Activated CD4-positive, alpha-beta T cell treated with anti-CD3 and anti-CD28 coated beads, Interleukin-2, Interleukin-4, amounts not matched to agents 100 ng/mL and 50 ng/mL, durations not matched to agents 16 hours and 8 hours (primary cell): ENCODE results near the gene TK1.
A peak's percentile ranks its signal among the peaks of the same experiment; 100 is the strongest.
"Not testable (repeated sequence)": the region's sequence is repeated elsewhere in the genome, so short reads cannot be mapped to it uniquely, and the experiment has no call there.

Experiments
- DNase-seq: peaks from one replicate; pipeline ENCODE4 v3.0.0-alpha.2; 2020; ENCODE audit warnings: low spot score

Gene TK1

DNA sequence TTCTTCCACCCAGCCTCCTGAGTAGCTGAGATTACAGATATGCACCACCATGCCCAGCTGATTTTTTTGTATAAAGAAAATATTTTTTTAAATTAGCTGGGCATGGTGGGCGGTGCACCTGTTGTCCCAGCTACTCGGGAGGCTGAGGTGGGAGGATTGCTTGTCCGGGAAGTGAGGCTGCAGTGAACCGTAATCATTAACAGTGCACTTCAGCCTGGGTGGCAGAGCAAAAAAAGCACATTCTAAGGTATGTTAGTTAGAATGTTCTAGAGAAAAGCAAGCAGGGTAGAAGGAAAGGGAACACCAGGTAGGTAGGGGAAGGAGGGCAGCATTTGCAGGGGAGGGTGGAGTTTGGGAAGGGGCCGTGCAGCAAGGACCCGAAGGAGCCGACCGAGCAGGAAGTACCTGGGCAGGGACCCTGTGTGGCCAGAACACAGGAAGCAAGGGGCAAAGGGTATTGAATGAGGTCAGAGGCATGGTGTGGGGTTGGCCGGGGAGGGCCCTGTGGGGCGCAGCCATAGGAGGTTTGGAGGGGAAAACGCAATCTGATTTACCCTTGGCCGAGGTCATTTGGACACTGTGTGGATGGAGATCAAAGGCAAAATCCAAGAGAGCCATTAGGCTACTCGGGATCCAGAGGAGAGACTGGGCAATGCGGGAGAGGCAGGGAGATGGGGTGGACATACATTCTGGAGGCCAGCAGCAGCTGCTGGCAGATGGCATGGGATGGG, 38.4 kb downstream of the TK1 start:
- DNase-seq: no peak

DNA sequence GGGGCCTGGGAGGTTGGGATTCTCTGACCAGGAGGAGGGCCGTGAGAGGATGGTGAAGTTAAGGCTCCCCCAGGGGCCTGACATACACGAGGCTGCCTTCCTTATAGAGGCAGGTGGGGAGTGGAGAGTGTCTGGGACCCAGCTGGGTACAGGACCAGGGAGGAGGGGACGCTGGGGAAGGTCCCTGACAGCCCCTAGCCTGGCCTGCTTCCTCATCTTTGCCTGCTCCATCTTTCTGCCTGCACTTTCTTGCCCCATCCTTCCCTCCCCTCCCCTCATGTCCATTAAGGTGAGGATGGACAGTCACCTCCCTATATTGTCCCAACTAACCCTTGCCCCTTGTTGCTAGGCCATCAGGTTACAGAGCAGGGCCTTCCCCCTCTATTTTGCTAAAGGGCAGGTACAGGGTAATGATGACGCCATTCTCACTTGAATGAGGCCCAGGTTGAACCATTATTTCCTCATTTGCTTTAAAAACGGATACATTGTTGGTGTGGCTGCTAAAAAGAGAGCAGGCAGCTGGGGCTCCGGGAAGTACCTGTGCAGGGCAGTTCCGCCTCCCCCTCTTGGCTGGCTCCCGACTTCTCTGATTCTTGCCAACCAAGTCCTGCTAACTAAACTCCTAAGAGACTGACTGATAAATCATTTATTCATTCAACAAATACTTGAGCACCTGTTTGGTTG, 39.4 kb downstream of the TK1 start:
- no peak for DNase-seq

DNA sequence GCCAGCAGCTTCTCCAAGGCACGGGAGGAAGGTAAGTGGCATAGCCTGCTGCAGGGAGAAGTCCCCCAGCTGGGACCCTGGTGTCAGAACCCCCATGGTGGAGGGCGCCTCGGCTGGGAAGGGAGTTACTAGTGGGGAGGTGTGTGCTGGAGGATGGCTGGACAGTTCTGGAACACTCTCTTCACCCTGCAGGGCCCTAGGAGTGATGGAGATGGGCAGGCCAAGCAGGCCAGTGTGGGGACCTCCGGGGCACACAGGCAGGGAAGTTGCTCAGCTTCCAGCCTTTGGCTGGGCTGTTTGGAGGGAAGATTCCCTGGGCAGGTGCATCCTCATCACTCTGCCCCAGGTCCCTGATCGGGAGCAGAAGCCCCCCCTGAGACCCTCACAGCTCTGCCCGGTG, 40.0 kb downstream of the TK1 start:
- no peak for DNase-seq

DNA sequence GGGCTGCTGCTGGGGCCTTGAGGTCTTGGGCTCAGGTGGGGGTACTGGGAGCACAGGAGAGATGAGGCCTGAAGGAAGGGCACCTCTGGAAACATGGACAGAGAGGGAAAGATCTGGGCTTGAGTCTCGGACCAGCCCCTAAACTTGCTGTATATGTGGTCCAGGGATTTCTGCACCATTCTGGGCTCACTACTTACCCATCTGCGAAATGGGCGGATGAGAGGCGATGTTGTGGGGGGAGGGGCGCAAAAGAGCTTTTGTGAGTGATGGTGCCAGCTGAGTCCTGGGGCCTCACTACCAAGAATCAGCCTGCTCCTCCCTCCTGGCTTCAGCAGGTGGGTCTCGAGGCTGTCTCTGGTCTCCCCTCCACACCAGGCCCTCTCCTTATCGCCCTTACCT, 40.4 kb downstream of the TK1 start:
- DNase-seq: no peak

DNA sequence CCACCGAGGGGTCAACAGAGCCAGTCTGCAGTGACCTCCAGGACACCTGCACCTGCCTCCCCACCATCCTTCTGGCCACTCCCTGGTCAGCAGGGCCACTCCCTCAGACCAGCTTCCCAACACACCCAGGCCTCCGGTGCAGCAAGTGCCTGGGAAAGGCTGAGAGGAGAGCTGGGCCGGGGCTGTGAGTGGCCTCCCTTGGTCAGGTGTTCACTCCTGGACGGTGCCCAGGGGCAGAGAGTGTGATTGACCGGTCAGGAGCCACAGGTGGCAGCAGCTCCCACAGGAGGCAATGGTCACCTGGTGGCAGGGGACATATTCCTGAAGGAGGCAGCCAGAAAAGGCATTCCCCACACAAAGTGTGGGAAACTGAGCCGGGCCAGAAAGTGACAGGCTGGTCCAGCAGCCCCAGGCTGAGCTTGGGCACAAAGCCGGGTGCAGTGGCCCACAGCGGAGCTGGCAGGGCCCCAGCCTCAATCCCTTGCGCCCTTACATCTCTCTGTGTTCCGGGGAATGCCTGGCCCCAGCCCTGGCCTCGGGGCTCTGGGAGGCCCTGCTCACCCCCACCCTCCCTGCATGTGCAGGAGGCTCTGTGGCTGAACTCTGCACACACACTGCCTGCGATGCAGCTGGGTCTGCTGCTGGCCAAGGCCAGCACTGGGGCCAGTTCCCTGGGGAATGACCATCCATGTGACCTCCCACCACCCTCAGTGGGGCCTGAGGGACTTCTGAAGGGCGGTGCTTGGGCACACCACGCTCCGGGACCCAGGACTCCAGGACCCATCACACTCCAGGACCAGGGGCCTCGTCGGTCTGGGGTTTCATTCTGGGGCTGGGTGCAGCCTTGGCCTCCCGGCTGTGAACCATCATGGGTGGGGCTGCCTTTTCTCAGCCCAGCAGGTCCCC, 41.9 kb downstream of the TK1 start:
- no peak for DNase-seq

DNA sequence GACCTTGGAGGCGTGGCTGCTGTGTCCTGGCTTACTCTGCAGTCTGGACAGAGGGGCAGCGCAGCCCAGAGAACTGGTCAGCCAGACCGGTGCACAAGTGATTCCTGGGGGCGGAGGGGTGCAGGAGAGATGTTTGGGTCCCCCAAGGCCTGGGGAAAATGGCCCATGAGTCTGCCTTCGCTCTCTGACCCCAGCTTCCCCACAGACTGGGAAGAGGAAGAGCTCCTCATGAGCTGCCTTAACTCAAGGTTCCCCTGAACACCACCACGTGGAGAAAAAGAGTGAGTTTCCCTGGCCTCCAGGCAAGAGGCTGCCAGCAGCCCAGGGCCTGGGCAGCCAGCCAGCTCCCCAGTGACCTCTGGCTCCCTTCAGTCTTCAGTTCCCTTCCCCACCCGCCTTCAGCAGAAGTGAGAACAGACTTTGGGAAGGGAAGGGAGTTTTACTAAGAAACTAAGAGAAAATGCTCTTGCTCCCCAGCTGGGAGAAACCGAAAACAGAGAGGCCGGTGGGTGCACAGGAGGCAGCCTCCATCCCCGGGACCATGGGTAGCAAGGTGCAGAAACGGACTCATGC, 42.6 kb downstream of the TK1 start:
- DNase-seq: no peak

DNA sequence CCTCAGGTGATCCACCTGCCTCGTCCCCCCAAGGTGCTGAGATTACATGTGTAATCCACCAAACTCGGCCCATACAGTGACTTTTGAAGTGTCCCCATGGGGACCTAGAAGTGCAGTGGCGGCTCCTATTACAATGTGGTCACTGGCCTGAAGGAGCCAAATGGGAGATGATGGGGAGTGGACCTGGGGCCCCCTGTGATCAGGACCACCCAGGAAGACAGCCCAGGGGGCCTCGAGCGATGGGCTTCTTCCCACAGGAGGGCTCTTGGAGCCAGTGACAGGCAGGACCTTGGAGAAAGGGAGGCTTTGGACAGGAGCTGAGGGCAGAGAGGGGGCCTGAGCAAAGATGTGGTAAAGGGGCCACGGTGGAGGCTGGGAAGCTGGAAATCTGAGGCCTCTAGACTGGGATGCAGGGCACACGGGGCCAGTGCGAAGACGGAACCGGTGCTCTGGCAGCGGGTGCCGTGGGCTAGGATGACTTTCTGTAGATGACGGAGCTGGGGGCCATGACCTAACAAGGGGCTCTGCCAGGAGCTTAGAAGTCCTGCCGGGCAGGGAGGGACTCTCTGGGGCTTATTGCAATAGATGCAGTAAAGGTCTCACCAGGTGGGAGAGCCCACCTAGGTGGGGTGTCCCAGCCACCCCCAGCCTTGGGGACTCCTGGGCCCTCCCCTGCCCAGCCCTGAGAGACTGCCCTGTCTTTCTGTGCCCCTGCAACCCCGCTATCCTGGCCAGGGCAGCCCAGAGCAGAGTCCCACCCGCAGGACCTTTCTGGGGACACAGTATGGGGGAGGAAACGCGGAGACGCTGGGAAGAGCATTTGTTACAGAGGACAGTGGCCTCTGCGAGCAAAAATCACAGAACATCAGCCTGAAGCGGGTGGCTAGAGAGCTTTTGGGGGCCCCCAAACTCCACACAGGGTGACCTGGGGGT, 43.4 kb downstream of the TK1 start:
- DNase-seq: no peak

DNA sequence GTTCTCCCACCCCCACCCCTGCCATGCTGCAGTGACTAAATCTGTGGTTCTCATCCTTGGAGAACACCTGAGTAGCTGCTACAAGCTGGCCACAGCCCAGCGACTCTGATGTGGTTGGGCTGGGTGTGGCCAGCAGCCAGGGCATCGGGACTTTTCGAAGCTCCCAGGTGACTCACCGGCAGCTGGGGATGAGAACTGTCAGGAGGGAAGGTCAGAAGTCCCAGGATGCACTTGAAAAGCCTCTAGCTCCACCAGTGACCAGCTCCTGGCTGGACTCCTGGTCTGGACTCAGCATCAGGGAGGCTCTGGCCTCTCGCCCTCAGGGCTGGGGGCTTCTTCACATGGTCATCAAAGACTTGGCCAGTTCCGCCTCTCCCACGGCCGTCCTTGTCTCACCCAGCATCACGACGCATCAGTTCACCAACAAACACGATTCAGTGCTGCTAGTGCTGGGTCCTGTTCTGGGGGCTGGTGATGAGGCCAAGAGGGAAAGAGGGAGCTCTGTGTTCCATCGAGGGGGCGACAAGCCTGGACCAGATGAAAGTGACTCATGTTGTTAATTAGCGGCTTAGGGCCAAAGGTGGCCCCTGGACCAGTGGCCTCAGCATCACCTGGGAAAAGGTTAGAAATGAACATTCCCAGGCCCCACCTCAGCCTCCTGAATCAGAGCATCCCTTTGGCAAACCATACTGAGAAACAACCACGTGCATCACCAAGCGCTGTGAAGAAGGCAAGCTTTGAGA, 44.6 kb downstream of the TK1 start:
- no peak for DNase-seq

DNA sequence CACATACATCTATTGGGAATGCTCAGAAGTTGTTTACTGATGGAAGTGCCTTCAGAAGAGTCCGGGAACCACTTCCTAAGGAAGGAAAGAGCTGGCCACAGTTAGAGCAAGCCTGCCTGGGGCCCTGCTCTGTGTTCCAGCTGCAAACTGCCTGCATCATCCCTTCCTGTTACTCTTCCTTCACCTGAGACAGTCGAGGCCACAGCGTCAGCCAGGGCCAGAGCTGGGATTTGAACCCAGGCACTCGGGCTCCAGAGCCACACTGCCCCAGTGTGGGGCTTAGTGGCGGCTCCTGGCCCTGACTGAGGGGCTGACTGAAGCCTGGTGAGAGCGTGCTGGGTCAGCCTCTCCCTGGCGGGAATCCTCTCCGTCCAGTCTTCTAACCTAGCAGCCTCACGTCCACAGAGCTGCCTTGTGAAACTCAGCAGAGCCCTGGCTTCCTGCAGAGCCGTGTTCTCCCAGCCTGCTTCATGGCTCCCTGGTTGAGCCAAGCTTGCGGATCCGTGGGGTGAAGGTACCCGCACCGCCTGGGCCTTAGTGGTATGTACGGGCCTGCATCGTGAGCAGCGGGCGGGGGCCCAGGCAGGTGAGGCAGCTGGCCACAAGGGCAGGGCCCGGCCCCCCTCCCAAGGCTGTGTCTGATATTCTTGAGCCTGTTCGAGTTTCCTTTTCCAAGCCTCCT, 45.3 kb downstream of the TK1 start:
- no peak for DNase-seq

DNA sequence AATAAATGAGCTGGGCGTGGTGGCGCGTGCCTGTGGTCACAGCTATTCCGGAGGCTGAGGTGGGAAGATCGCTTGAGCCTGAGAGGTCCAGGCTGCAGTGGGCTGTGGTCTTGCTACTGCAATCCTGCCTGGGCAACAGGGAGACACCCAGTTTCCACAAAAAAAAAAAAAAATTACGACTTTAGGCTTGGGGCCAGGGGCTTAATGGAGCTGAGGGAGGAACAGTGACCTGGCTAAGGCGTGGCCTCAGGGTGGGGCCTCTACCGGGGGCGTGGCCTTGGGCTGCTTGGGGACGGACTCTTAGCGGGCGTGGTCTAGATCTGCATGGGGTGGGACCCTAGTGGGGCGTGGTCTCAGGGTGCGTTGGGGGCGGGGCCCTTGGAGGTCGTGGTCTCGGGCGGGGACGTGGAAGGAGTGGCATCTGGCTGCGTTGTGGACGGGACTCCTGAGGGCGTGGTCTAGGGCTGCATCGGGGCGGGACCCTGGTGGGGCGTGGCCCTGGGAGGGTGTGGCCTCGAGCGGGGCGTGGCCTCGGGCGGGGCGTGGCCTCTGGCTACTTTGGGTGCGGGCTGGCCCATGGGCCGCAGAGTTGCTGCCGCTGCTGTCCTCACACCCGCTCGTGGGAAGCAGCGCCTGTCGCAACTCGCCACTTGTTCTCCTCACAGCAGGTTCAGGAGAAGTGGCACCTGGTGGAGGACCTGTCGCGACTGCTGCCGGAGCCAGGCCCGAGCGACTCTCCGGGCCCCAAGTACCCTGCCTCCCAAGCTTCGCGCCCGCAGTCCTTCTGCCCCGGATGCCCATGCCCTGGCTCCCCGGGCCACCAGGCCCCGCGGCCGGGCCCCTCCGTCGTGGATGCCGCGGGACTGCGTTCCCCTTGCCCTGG, 46.4 kb downstream of the TK1 start:
- peak; percentile 99 for DNase-seq

DNA sequence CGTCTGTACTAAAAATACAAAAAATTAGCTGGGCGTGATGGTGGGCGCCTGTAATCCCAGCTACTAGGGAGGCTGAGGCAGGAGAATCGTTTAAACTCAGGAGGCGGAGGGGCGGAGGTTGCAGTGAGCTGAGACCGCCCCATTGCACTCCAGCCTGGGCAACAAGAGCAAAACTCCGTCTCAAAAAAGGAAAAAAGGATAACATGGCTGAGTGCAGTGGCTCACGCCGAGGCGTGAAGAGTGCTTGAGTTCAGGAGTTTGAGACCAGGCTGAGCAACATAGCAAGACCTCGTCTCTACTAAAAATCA, 47.0 kb downstream of the TK1 start:
- DNase-seq: not testable (repeated sequence)

DNA sequence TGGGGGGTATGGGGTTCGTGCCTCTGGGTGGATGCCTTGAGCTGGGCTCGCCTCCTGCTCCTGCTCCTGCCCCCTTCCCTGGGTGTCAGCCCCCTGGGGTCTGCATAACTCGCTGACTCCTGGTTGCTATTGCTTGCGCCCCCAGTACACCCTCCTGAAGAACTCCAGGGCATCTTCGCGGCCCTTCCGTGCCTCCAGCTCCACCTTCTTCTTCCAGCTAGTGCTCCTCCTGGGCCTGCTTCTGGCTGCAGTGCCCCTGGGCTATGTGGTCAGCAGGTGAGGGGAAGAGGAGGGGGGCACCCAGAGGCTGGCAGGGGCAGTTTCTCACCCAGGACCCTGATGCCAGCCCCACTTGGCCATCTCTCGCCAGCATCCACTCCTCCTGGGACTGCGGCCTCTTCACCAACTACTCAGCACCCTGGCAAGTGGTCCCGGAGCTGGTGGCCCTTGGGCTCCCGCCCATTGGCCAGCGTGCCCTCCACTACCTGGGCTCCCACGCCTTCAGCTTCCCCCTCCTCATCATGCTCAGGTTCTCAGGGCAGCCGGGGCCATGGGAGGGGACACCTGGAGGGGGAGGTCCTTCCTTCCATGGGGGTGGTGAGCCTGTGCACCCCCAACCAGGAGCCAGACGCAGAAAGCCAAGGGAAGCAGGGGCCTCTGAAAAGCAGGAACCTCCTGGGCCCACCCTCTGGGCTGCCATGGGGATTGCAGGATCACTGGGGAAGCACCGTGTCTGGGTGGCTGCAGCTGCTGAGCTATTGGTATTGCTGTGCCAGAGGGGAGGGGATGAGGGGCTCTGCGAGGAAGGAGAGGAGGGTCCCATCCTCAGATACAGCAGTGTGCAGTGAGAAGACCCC, 48.4 kb downstream of the TK1 start:
- DNase-seq: no peak

DNA sequence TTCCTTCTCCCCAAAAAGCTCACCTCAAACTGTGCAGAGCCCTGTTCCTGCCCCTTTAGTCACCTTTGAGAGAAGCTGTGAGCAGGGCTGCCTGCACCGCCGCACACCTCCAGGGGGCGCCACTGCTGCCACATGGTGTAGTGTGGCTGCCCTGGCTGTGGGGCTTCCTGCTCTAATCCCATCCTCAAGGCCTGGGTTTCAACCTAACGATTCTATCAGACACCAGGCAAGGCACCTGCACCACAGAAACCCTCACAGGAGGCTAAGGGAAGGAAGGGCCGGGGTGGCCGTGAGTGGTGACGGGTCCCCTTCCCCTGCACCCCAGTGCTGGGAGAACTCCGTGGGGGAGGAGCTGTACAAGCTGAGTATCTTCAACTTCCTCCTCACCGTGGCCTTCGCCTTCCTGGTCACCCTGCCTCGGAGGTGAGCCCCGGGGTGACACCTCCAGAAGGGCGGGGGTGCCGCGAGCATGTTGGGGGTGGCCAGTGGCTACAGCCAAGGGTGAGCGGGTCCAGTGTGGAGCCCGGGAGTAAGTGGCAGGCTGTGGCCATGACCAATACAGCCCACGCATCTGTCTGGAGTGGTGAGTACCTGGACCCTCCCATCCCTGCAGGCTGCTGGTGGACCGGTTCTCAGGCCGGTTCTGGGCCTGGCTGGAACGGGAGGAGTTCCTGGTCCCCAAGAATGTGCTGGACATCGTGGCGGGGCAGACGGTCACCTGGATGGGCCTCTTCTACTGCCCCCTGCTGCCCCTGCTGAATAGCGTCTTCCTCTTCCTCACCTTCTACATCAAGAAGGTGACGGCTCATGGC, 49.3 kb downstream of the TK1 start:
- DNase-seq: peak; percentile 67

DNA sequence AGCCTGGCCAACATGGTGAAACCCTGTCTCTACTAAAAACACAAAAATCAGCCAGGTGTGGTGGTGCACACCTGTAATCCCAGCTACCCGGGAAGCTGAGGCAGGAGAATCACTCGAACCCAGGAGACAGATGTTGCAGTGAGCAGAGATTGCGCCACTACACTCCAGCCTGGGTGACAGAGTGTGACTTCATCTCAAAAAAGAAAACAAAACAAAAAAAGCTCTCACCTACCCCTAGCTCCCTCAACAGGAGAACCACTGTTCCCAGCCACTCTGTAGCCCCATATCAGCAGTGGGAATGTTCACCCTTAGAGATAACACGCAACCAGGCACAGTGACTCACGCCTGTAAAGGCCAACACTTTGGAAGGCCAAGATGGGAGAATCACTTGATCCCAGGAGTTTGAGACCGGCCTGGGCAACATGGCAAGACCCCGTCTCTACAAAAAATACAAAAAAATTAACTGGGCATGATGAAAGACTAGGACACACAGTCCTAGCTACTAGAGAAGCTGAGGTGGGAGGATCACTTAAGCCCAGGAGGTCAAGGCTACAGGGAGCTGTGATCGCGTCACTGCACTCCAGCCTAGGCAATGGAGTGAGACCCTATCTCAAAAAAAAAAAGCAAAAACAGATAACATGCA, 50.9 kb downstream of the TK1 start:
- DNase-seq: no peak

DNA sequence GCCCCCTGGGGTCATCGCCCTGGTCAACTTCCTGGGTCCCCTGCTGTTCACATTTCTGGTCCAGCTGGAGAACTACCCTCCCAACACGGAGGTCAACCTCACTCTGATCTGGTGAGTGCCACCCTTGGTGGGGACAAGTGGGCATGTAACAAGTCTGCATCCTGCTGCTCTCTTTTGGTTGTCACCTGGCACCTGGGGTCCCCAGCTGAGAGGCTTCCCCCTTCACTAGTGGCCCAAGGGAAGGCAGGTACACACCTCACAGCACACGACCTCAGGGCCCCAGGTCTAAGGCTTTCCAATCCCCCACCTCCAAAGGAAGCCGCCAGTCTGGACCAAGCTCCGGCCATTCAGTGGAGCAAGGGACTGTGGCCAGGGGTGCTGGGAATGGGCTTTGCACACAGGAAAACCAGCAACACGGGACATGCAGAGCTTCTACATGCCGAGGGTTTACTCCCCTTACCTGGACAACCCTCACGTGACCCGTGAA, 51.9 kb downstream of the TK1 start:
- DNase-seq: no peak
